ENCODE results near the gene SCUBE2. TPM values are rescaled to one million over a fixed set of nuclear protein-coding genes. Genes with fewer than 3 reads are reported as not detected.

The SCUBE2 gene
- total and polyA plus RNA-seq, 2 donors (not counting 3 experiments of a cell fraction or from before 2014, with no cell fraction given) = 0.55 to 3.5 TPM

DNA sequence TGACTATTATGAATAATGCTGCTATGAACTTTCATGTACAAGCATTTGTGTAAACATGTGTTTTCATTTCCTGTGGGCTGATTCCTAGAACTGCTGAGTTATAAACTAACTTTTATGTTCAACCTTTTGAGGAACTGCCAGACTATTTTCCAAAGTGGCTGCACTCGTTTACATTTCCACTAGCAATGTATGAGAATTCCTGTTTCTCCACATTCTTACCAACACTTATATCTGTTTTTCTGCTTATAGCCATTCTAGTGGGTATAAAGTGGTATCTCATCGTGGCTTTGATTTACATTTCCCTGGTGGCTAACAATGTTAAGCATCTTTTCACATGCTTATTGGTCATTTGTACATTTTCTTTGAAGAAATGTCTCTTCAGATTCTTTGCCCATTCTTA, 35.2 kb upstream of the SCUBE2 start:
- CTCF ChIA-PET = interaction anchor here (2.2 kb wide), 1 partner anchor 11 kb away, joined by 9 read pairs; no protein-coding TSS in a partner anchor
- intact Hi-C loops (cut with micrococcal nuclease) (no loop called here), dilution Hi-C loops (cut with MboI; ENCODE audit: extremely low pct_ligation_motif_present, low sequenced_read_pairs) (no loop called here)
- H3K9ac ChIP-seq (replicated peaks; ENCODE audit: extremely low read depth, insufficient read depth, low read length) = no peak overlapping the region
- H3K79me2 ChIP-seq (ENCODE audit: control insufficient read depth, insufficient read depth, low read length) = no peaks in the 10 kb centered on the region
- POLR2A ChIA-PET = no interaction called here
- no TSS peak for BruUV-seq (replicated peaks)
- no peaks in the 10 kb centered on the region for H4K20me1 ChIP-seq (replicated peaks; ENCODE audit: control insufficient read depth, extremely low read depth, insufficient read depth, low read length)
- no peaks in the 10 kb centered on the region for H3K27me3 ChIP-seq (ENCODE audit: control insufficient read depth in 2 of 2, insufficient read depth in 2 of 2, low read length in 2 of 2)
- no peaks in the 10 kb centered on the region for H3K4me1 ChIP-seq (ENCODE audit: control insufficient read depth, extremely low read depth, insufficient read depth, low read length)
- no peak overlapping the region for H3K4me2 ChIP-seq (ENCODE audit: insufficient read depth, low read length)
- FAIRE-seq (no peak), DNase-seq (ENCODE audit: low read depth, low spot score) (no peak)
- no peak overlapping the region for H3K4me3 ChIP-seq (replicated peaks in 1 of 3; ENCODE audit: insufficient read depth in 1 of 3, low read depth in 1 of 3, low read length in 3 of 3)
- no peak overlapping the region for H2AFZ ChIP-seq (ENCODE audit: low read depth, low read length)
- H3K27ac ChIP-seq (ENCODE audit: insufficient read depth, low read depth, low read length) = no peak overlapping the region
- no peak for TF ChIP-seq GATA2 (IDR thresholded peaks at IDR 0.05; ENCODE audit: insufficient read depth, insufficient read length, low read depth, low read length)
- no peak for TF ChIP-seq JUN (IDR thresholded peaks at IDR 0.05; ENCODE audit: borderline replicate concordance, insufficient read depth, insufficient read length, low read depth)
- TF ChIP-seq MYC (IDR thresholded peaks at IDR 0.05; ENCODE audit: low read depth, low read length) = no peak
- TF ChIP-seq EZH2 (IDR thresholded peaks at IDR 0.05; ENCODE audit: borderline replicate concordance, low read depth, low read length, severe bottlenecking) = no peak
- TF ChIP-seq, protein P1, sequence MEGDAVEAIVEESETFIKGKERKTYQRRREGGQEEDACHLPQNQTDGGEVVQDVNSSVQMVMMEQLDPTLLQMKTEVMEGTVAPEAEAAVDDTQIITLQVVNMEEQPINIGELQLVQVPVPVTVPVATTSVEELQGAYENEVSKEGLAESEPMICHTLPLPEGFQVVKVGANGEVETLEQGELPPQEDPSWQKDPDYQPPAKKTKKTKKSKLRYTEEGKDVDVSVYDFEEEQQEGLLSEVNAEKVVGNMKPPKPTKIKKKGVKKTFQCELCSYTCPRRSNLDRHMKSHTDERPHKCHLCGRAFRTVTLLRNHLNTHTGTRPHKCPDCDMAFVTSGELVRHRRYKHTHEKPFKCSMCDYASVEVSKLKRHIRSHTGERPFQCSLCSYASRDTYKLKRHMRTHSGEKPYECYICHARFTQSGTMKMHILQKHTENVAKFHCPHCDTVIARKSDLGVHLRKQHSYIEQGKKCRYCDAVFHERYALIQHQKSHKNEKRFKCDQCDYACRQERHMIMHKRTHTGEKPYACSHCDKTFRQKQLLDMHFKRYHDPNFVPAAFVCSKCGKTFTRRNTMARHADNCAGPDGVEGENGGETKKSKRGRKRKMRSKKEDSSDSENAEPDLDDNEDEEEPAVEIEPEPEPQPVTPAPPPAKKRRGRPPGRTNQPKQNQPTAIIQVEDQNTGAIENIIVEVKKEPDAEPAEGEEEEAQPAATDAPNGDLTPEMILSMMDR (IDR thresholded peaks at IDR 0.05; ENCODE audit: extremely low read depth in 1 of 2, insufficient read depth in 1 of 2, low read depth in 1 of 2, low read length in 2 of 2) = no peak
- TF ChIP-seq, protein P2, sequence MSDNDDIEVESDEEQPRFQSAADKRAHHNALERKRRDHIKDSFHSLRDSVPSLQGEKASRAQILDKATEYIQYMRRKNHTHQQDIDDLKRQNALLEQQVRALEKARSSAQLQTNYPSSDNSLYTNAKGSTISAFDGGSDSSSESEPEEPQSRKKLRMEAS (IDR thresholded peaks at IDR 0.05; ENCODE audit: insufficient read depth, insufficient read length) = no peak
- TF ChIP-seq POLR2A (IDR thresholded peaks at IDR 0.05; ENCODE audit: low read depth, low read length) = no peak
- no peak for TF ChIP-seq POLR2AphosphoS5 (IDR thresholded peaks at IDR 0.05; ENCODE audit: insufficient read depth, low read depth, low read length)
- TF ChIP-seq FOS (IDR thresholded peaks at IDR 0.05; ENCODE audit: borderline replicate concordance, insufficient read depth, low read length) = no peak
- no peaks in the 10 kb centered on the region for H3K9me3 ChIP-seq (replicated peaks; ENCODE audit: control insufficient read depth, insufficient read depth, low read length)
- no peaks in the 10 kb centered on the region for H3K36me3 ChIP-seq (ENCODE audit: control insufficient read depth in 2 of 2, extremely low read depth in 1 of 2, insufficient read depth in 2 of 2, low read length in 2 of 2)
- no peaks in the 10 kb centered on the region for H3K9me1 ChIP-seq (replicated peaks; ENCODE audit: control insufficient read depth, extremely low read depth, insufficient read depth, low read length)
